Keratinocyte (primary cell): ENCODE measurements around the gene TUBB2A. TPM values are rescaled to one million over a fixed set of nuclear protein-coding genes. Genes with fewer than 3 reads are reported as not detected.
"Not testable (repeated sequence)": the region's sequence is repeated elsewhere in the genome, so short reads cannot be mapped to it uniquely, and the experiment has no call there.

Experiments
- DNase-seq: peaks from one replicate; pipeline ENCODE4 v3.0.0-alpha.2; 2011; ENCODE audit warnings: low read depth, missing footprints, low spot score
- FAIRE-seq: peaks from 2 replicates; lab custom pipeline; 2011; peaks lifted over from hg19 to GRCh38; lab: Jason Lieb, UNC
- H2AFZ ChIP-seq: 2 replicates; pipeline ENCODE4 v1.6.0; 2012; ENCODE audit warnings: low read length, control low read depth, inconsistent platforms; ENCODE audit not compliant: control insufficient read depth
- H3K27ac ChIP-seq: 2 replicates; pipeline ENCODE4 v1.5.1; 2011; ENCODE audit warnings: low read length; ENCODE audit not compliant: control insufficient read depth, insufficient read depth
- H3K27me3 ChIP-seq: 3 replicates; pipeline ENCODE4 v1.6.0; 2011; ENCODE audit warnings: low read length; ENCODE audit not compliant: control insufficient read depth, insufficient read depth; ENCODE audit errors: extremely low read depth
- H3K36me3 ChIP-seq, 2 experiments: 2 replicates in 1 of 2; 3 replicates in 1 of 2; pipeline ENCODE4 v1.5.1; 2011; ENCODE audit warnings: low read length in 2 of 2, mild to moderate bottlenecking in 1 of 2; ENCODE audit not compliant: control insufficient read depth in 2 of 2, insufficient read depth in 2 of 2; ENCODE audit errors: extremely low read depth in 1 of 2
- H3K4me1 ChIP-seq: 3 replicates; pipeline ENCODE4 v1.5.1; 2011; ENCODE audit warnings: low read length; ENCODE audit not compliant: control insufficient read depth, insufficient read depth; ENCODE audit errors: extremely low read depth
- H3K4me2 ChIP-seq: 3 replicates; pipeline ENCODE4 v1.6.0; 2011; ENCODE audit warnings: low read depth, low read length; ENCODE audit not compliant: control insufficient read depth, insufficient read depth; ENCODE audit errors: extremely low read depth
- H3K4me3 ChIP-seq, 3 experiments: fragments of 200-600 bp in 1 of 3; sonication (generic) in 1 of 3; 2 replicates in 2 of 3; 3 replicates in 1 of 3; pipeline ENCODE4 v1.5.1; 2011 to 2016; ENCODE audit warnings: low read length in 3 of 3, mild to moderate bottlenecking in 3 of 3, control low read depth in 2 of 3, inconsistent platforms in 1 of 3, low read depth in 1 of 3, mixed read lengths in 1 of 3, mixed run types in 1 of 3, moderate library complexity in 1 of 3; ENCODE audit not compliant: control insufficient read depth in 2 of 3, insufficient read depth in 2 of 3; ENCODE audit errors: extremely low read depth in 1 of 3
- H3K79me2 ChIP-seq: 2 replicates; pipeline ENCODE4 v1.6.0; 2012; ENCODE audit warnings: low read length; ENCODE audit not compliant: control insufficient read depth, insufficient read depth
- H3K9ac ChIP-seq: 3 replicates; pipeline ENCODE4 v1.6.0; 2011; ENCODE audit warnings: low read length; ENCODE audit not compliant: control insufficient read depth, insufficient read depth; ENCODE audit errors: extremely low read depth
- H3K9me1 ChIP-seq: 3 replicates; pipeline ENCODE4 v1.6.0; 2011; ENCODE audit warnings: low read length; ENCODE audit not compliant: control insufficient read depth, insufficient read depth; ENCODE audit errors: extremely low read depth
- H3K9me3 ChIP-seq: 2 replicates; pipeline ENCODE4 v1.5.1; 2012; ENCODE audit warnings: low read depth, low read length; ENCODE audit not compliant: control insufficient read depth
- H4K20me1 ChIP-seq: 3 replicates; pipeline ENCODE4 v1.6.0; 2011; ENCODE audit warnings: low read length; ENCODE audit not compliant: control insufficient read depth, insufficient read depth; ENCODE audit errors: extremely low read depth
- EZH2 ChIP-seq: IDR thresholded peaks from one replicate; pipeline ENCODE4 v1.6.1; 2012; ENCODE audit warnings: inconsistent platforms, mild to moderate bottlenecking, low read length, moderate library complexity
- dilution Hi-C: fragments of 300-500 bp; cut with MboI; formaldehyde crosslinking; loops from one replicate; pipeline ENCODE4 v1.7.0; 2020; ENCODE audit warnings: low sequenced_read_pairs; ENCODE audit not compliant: extremely low pct_ligation_motif_present
- polyA plus RNA-seq, 5 experiments: library from polyadenylated mRNA; depleted of rRNA in 3 of 5; stranded (reverse) in 3 of 5; stranded (forward) in 1 of 5; unstranded in 1 of 5; fragments of >200 nt; gene quantifications; 1 replicate in 1 of 5; 2 replicates in 3 of 5; 3 replicates in 1 of 5; pipeline versions ENCODE4 v1.2.1 to v1.2.3, GENCODE V29; 2011 to 2012; ENCODE audit warnings: missing spikeins in 2 of 5, low read depth in 1 of 5, low replicate concordance in 1 of 5
- TF ChIP-seq, protein P1 (sequence below), 3 experiments: IDR thresholded peaks in 1 of 3; conservative IDR thresholded peaks in 1 of 3; optimal IDR thresholded peaks in 1 of 3; 2 replicates in 2 of 3; 3 replicates in 1 of 3; pipeline versions ENCODE3 to v1.5.1; 2011; ENCODE audit warnings: low read length in 3 of 3, mild to moderate bottlenecking in 3 of 3, moderate library complexity in 2 of 3, control low read depth in 1 of 3, inconsistent platforms in 1 of 3; ENCODE audit not compliant: insufficient read depth in 2 of 3; ENCODE audit errors: extremely low read depth in 1 of 3

TUBB2A gene
- polyA plus RNA-seq, 1 donor (not counting 4 experiments of a cell fraction or from before 2014, with no cell fraction given): 58.8 TPM

DNA sequence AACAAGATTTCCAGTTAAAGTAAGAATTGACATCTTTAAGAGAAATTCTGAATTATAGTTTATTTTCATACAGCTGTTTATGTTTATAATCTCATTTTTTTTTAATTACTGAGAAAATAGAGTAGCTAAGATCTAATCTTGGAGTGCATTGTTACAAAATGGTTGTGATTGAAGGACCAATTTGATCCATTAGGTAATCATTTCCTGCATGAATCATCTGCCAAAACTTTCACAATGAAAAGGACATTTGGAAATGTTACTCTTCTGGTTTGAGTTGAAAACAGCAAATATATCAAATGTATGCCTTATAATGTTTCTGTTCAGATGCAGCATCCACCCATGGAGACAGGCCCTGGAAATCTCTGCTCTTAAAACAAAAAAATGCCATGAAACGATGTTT is 19.0 kb downstream of the TUBB2A start:
- H3K9me1 ChIP-seq: no peaks in the 10 kb centered on the region
- peaks cover 10 to 21% of the 10 kb centered on the region in 2 experiments for H3K36me3 ChIP-seq
- H2AFZ ChIP-seq: no peak overlapping the region
- no peaks in the 10 kb centered on the region for H3K79me2 ChIP-seq
- DNase-seq: no peak
- peaks cover 14% of the 10 kb centered on the region for H3K4me1 ChIP-seq
- H3K27ac ChIP-seq: no peak overlapping the region
- TF ChIP-seq EZH2: no peak
- TF ChIP-seq, protein P1, sequence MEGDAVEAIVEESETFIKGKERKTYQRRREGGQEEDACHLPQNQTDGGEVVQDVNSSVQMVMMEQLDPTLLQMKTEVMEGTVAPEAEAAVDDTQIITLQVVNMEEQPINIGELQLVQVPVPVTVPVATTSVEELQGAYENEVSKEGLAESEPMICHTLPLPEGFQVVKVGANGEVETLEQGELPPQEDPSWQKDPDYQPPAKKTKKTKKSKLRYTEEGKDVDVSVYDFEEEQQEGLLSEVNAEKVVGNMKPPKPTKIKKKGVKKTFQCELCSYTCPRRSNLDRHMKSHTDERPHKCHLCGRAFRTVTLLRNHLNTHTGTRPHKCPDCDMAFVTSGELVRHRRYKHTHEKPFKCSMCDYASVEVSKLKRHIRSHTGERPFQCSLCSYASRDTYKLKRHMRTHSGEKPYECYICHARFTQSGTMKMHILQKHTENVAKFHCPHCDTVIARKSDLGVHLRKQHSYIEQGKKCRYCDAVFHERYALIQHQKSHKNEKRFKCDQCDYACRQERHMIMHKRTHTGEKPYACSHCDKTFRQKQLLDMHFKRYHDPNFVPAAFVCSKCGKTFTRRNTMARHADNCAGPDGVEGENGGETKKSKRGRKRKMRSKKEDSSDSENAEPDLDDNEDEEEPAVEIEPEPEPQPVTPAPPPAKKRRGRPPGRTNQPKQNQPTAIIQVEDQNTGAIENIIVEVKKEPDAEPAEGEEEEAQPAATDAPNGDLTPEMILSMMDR (optimal IDR thresholded peaks at IDR 0.05 in 1 of 3, IDR thresholded peaks at IDR 0.05 in 1 of 3, conservative IDR thresholded peaks at IDR 0.05 in 1 of 3; ENCODE audit: extremely low read depth in 1 of 3, insufficient read depth in 2 of 3, low read length in 3 of 3): no peak
- dilution Hi-C loops: no loop called here
- no peak overlapping the region for H3K9ac ChIP-seq
- H3K9me3 ChIP-seq: no peaks in the 10 kb centered on the region
- H3K27me3 ChIP-seq: no peaks in the 10 kb centered on the region
- H3K4me3 ChIP-seq: no peak overlapping the region
- FAIRE-seq: no peak
- H4K20me1 ChIP-seq: no peaks in the 10 kb centered on the region
- H3K4me2 ChIP-seq: no peak overlapping the region

DNA sequence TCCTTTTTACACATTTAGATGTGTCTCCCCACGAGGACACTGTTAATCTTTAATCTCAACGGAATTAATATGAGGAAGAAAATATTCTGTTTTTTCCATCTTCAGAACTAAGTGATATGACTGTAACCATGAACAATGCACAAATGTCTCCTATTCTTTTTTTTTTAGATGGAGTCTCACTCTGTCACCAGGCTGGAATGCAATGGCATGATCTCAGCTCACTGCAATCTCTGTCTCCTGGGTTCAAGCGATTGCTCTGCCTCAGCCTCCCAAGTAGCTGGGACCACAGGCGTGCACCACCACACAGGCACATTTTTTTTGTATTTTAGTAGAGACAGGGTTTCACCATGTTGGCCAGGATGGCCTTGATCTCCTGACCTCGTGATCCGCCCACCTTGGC is 19.5 kb downstream of the TUBB2A start:
- dilution Hi-C loops: not testable (repeated sequence)

More for the DNA sequence above, 19.5 kb downstream of the TUBB2A start:
- Histone ChIP-seq H3K36me3 (peaks cover 10 to 18% of the 10 kb centered on the region in 2 experiments), H3K4me1 (peaks cover 14% of the 10 kb centered on the region)
- not testable (repeated sequence) for FAIRE-seq, H3K4me3 ChIP-seq, H3K9me1 ChIP-seq, H3K9me3 ChIP-seq, DNase-seq, H3K79me2 ChIP-seq, H3K27ac ChIP-seq, H3K4me2 ChIP-seq, H3K27me3 ChIP-seq, H3K9ac ChIP-seq, H2AFZ ChIP-seq, H4K20me1 ChIP-seq
